GM19023 (cell line): ENCODE data around the gene NALCN.
"Not testable (repeated sequence)": the region's sequence is repeated elsewhere in the genome, so short reads cannot be mapped to it uniquely, and the experiment has no call there.

Experiments used
- ATAC-seq: cut with Tn5 transposase; IDR thresholded peaks from one replicate; pipeline ENCODE4 v1.9.1; 2021; ENCODE audit warnings: mild to moderate bottlenecking, moderate library complexity; ENCODE audit not compliant: unreplicated experiment

Gene NALCN

GRCh38 chr13:101343128-101343787 lies 73.0 kb downstream of the NALCN start:
- ATAC-seq: no peak

GRCh38 chr13:101341464-101341863 lies 74.8 kb downstream of the NALCN start:
- ATAC-seq: no peak

DNA sequence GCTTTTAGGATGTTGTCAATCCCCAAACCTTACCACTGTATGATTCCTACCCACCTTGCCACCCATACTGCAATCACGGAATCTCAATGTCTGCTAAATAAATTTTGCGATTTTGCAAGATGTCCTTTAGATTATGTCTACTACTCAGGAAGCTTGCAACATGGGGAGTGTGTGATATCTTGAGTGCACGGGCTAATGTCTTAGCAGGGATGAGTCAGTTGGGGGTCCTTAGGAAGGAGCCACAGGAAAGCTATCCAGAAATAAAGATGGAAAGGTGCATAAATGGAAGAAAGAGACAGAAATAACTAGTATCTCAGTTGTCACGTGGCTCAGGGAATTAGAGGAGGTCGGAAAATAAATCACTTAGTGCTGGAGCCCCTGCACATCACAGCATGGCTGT lies 77.1 kb downstream of the NALCN start:
- ATAC-seq: no peak

DNA sequence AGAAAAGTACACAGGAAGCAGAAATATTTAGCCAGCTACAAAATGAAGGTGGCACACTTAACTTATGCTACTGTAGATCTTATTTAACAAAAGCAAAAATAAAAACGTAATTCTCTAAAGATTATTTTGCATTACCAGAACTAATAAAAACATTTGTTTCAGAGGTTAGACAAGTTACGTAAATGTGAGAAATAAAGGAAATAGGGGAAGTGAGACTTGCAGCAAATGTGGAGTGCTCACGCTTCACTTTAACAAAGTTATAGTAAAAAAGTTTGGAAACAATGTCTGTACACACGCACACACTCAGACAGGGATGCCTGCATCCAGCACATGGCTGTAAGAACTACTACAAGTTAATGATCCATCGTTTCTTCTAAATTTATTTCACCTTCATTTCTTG lies 83.7 kb downstream of the NALCN start:
- no peak for ATAC-seq

- no peak for ATAC-seq
Measured at GRCh38 chr13:101331731-101332130, 84.6 kb downstream of the NALCN start.

DNA sequence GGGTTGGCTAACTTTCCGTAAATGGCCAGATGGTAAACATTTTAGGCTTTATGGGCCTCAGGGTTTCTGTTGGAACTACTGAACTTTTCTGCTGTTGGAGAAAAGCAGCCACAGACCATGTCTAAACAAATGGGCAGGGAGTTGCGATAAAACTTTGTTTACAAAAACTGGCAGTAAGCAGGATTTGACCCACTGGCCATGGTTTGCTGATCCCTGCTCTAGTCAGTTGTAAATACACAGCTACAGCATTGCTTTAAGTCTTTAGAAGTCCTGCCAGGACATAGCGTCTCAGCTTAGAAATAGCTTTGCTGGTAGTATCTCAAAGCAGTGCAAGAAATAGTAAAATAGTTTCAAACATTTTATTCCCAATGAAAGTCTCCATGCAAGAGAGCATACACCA lies 88.4 kb downstream of the NALCN start:
- no peak for ATAC-seq

DNA sequence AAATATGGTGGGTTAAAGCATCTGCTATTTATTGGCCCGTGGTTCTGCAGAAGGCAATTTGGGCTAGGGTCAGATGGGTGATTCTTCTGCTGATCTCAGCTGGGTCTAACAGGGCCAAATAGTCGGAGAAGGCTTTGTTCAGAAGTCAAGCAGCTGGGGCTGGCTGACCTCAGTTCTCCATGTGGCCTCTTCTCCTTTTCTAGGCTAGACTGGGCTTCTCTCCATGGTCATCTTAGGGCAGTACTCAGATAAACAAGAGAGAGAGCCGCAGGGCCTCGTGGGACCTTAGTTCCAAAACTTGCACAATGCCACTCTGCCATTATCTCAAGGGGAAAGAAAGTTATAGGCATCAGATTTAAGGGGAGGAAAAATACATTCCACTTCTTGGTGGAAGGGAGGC lies 89.6 kb downstream of the NALCN start:
- ATAC-seq: no peak

GRCh38 chr13:101325423-101325822 lies 90.9 kb downstream of the NALCN start:
- ATAC-seq: no peak

DNA sequence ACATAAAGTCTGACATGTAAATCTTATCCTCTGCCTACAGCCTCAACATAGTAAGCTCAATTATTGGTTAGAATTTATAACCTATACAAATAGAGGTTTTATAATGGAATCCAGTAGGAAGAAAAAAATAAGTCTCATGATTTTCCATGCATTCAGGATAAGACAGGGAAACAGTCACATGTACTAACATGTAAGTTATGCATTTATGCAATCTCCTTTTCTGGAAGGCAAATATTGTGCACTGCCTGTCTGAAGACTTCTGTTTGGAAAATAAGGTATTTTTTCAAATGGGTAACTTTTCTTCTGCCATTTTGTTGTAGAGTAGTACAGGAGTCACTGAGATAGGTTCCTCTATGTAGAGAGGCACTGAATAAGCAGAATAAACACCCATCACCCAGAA lies 92.7 kb downstream of the NALCN start:
- ATAC-seq: no peak

GRCh38 chr13:101317986-101318523 lies 98.3 kb downstream of the NALCN start:
- ATAC-seq: no peak

DNA sequence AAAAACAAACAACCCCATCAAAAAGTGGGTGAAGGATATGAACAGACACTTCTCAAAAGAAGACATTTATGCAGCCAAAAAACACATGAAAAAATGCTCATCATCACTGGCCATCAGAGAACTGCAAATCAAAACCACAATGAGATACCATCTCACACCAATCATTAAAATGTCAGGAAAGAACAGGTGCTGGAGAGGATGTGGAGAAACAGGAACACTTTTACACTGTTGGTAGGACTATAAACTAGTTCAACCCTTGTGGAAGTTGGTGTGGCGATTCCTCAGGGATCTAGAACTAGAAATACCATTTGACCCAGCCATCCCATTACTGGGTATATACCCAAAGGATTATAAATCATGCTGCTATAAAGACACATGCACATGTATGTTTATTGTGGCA lies 102.8 kb downstream of the NALCN start:
- ATAC-seq: not testable (repeated sequence)

DNA sequence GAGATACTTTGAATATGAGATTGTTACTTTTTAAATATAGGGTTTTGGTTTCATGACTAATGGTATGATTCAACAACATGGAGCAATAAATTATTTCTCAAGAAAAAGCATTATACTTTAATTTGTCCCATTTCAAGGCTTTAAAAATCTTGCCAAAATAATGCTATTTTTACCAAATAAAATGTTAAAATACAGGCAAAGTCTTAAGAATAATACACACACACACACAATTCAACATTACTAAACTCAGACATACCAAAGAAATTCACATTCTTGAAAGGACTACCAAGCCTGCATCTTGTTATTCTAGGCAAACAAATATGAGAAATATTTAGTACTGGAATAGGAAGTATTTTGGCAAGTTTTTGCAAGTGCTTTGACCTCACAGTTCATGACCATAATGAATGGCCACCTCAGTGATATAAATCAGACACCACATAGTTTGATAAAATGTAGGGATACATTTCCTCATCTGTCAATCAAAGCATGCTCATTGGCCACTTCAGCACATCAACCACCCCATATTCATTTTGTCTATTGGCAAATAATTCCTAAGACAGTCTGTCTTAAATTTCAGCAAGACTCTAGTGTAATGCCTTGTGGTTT lies 107.2 kb downstream of the NALCN start:
- no peak for ATAC-seq

GRCh38 chr13:101308247-101309013 lies 107.9 kb downstream of the NALCN start:
- ATAC-seq: no peak

- ATAC-seq: no peak
Measured at GRCh38 chr13:101307181-101307701, 109.1 kb downstream of the NALCN start.

- ATAC-seq: no peak
Measured at GRCh38 chr13:101306773-101307172, 109.5 kb downstream of the NALCN start.

DNA sequence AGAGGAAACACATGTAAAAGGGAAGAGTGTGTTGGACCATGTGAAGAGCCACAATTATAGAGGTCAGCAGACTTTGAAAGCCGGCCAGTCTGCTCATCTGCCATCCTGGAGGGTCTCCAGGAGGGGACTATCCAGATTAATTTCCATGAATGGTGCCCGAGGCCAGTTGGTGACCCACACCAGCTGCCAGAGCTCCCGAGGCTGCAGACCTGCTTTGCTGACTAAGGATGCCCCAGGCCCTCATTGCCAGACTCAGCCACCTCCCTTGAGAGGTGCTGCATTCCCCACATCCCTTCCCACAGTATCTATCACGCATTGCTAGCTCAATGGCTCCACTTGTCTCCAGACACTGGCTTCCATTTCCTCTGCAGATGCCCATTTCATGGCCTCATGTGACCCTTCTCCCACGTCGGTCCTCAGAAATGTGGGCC lies 110.3 kb downstream of the NALCN start:
- no peak for ATAC-seq

- ATAC-seq: no peak
Measured at GRCh38 chr13:101303521-101303920, 112.8 kb downstream of the NALCN start.

GRCh38 chr13:101301053-101301452 lies 115.3 kb downstream of the NALCN start:
- ATAC-seq: no peak

- ATAC-seq: no peak
Measured at GRCh38 chr13:101300531-101300930, 115.8 kb downstream of the NALCN start.

GRCh38 chr13:101298517-101298916 lies 117.8 kb downstream of the NALCN start:
- ATAC-seq: no peak

DNA sequence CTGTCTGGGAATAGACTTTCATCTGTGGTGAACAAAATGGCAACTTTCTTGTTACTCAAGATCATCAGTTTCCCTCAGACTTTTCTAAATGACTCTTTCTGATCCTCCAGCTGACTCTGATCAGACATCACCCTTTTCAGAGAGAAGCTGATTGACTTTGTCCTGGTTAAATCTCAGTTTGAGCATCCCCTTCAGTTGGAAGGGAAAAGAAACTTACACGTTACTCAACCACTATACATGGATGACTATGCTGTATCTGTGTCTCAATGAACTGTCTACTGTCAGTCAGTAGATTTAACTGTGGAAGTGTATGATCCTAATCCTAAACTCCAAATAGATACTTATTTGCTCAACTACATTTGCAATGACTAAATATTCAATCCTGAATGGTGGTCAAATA lies 118.5 kb downstream of the NALCN start:
- no peak for ATAC-seq

DNA sequence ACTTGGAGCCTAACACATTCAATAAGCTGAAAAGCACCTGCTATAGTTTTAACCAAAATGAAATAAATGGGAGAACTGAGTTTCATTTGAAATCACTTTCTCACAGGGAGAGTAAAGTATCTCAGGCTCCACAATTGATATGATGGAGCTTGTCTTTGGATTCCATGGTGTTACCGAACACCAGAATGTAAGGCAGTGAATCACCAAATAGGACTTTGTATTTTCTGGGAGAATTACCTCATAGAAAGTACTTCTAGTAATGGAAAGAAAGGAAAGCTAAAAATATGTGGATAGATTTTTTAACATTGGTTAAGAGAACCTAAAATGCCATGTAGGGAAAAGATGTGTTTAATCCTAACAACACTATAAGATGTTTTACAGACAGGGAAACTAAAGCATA lies 123.6 kb downstream of the NALCN start:
- no peak for ATAC-seq
